ENCODE measurements around the gene PVALEF. TPM values are rescaled to one million over a fixed set of nuclear protein-coding genes. Genes with fewer than 3 reads are reported as not detected.

Gene PVALEF
- total RNA-seq, 1 donor = not detected

- no peaks in the 10 kb centered on the region for H3K9me3 ChIP-seq (ENCODE audit: low read depth, low read length)
- no peak overlapping the region for H2AFZ ChIP-seq (ENCODE audit: low read length)
- H3K4me3 ChIP-seq (ENCODE audit: insufficient read depth, low read length) = no peak overlapping the region
- H3K27me3 ChIP-seq (ENCODE audit: insufficient read depth, low read length) = no peaks in the 10 kb centered on the region
- H4K20me1 ChIP-seq (ENCODE audit: insufficient read depth, low read length) = no peaks in the 10 kb centered on the region
- TF ChIP-seq CTCF (IDR thresholded peaks at IDR 0.05; ENCODE audit: extremely low read depth, low read depth, low read length) = no peak
- H3K4me2 ChIP-seq (ENCODE audit: insufficient read depth, low read length) = no peak overlapping the region
- no peak for DNase-seq (ENCODE audit: insufficient read length, low spot score, missing footprints)
- H3K36me3 ChIP-seq (ENCODE audit: insufficient read depth, low read length) = no peaks in the 10 kb centered on the region
- no peaks in the 10 kb centered on the region for H3K4me1 ChIP-seq (ENCODE audit: insufficient read depth, low read length)
- H3K79me2 ChIP-seq (ENCODE audit: insufficient read depth, low read length) = no peaks in the 10 kb centered on the region
- no peak overlapping the region for H3K27ac ChIP-seq (ENCODE audit: low read depth, low read length)
These were observed 26.8 kb upstream of the PVALEF start for GRCh38 chr17:81138500-81138899.

- Histone ChIP-seq H3K79me2 (ENCODE audit: insufficient read depth, low read length) (no peaks in the 10 kb centered on the region), H3K4me2 (ENCODE audit: insufficient read depth, low read length) (no peak overlapping the region), H4K20me1 (ENCODE audit: insufficient read depth, low read length) (no peaks in the 10 kb centered on the region), H3K4me3 (ENCODE audit: insufficient read depth, low read length) (no peak overlapping the region), H3K9me3 (ENCODE audit: low read depth, low read length) (no peaks in the 10 kb centered on the region), H3K36me3 (ENCODE audit: insufficient read depth, low read length) (no peaks in the 10 kb centered on the region), H3K27ac (ENCODE audit: low read depth, low read length) (no peak overlapping the region), H3K27me3 (ENCODE audit: insufficient read depth, low read length) (no peaks in the 10 kb centered on the region), H2AFZ (ENCODE audit: low read length) (no peak overlapping the region), H3K4me1 (ENCODE audit: insufficient read depth, low read length) (no peaks in the 10 kb centered on the region)
- no peak for DNase-seq (ENCODE audit: insufficient read length, low spot score, missing footprints)
- no peak for TF ChIP-seq CTCF (IDR thresholded peaks at IDR 0.05; ENCODE audit: extremely low read depth, low read depth, low read length)
These were observed 25.9 kb upstream of the PVALEF start for GRCh38 chr17:81139428-81139827.

GRCh38 chr17:81140018-81140417 is 25.3 kb upstream of the PVALEF start:
- H2AFZ ChIP-seq (ENCODE audit: low read length) = no peak overlapping the region
- TF ChIP-seq CTCF (IDR thresholded peaks at IDR 0.05; ENCODE audit: extremely low read depth, low read depth, low read length) = no peak
- H3K9me3 ChIP-seq (ENCODE audit: low read depth, low read length) = no peaks in the 10 kb centered on the region
- H3K4me2 ChIP-seq (ENCODE audit: insufficient read depth, low read length) = no peak overlapping the region
- H3K4me3 ChIP-seq (ENCODE audit: insufficient read depth, low read length) = no peak overlapping the region
- no peaks in the 10 kb centered on the region for H3K27me3 ChIP-seq (ENCODE audit: insufficient read depth, low read length)
- H3K79me2 ChIP-seq (ENCODE audit: insufficient read depth, low read length) = no peaks in the 10 kb centered on the region
- no peaks in the 10 kb centered on the region for H3K4me1 ChIP-seq (ENCODE audit: insufficient read depth, low read length)
- H3K36me3 ChIP-seq (ENCODE audit: insufficient read depth, low read length) = no peaks in the 10 kb centered on the region
- H4K20me1 ChIP-seq (ENCODE audit: insufficient read depth, low read length) = no peaks in the 10 kb centered on the region
- no peak for DNase-seq (ENCODE audit: insufficient read length, low spot score, missing footprints)
- no peak overlapping the region for H3K27ac ChIP-seq (ENCODE audit: low read depth, low read length)

GRCh38 chr17:81140695-81141094 is 24.6 kb upstream of the PVALEF start:
- Histone ChIP-seq H3K36me3 (ENCODE audit: insufficient read depth, low read length) (no peaks in the 10 kb centered on the region), H2AFZ (ENCODE audit: low read length) (no peak overlapping the region), H4K20me1 (ENCODE audit: insufficient read depth, low read length) (no peaks in the 10 kb centered on the region), H3K27me3 (ENCODE audit: insufficient read depth, low read length) (no peaks in the 10 kb centered on the region), H3K4me3 (ENCODE audit: insufficient read depth, low read length) (no peak overlapping the region), H3K27ac (ENCODE audit: low read depth, low read length) (no peak overlapping the region), H3K4me1 (ENCODE audit: insufficient read depth, low read length) (no peaks in the 10 kb centered on the region), H3K4me2 (ENCODE audit: insufficient read depth, low read length) (no peak overlapping the region), H3K79me2 (ENCODE audit: insufficient read depth, low read length) (no peaks in the 10 kb centered on the region), H3K9me3 (ENCODE audit: low read depth, low read length) (no peaks in the 10 kb centered on the region)
- DNase-seq (ENCODE audit: insufficient read length, low spot score, missing footprints) = no peak
- no peak for TF ChIP-seq CTCF (IDR thresholded peaks at IDR 0.05; ENCODE audit: extremely low read depth, low read depth, low read length)
